Measurements from ENCODE around the gene SHISA3.
"Not testable (repeated sequence)": the region's sequence is repeated elsewhere in the genome, so short reads cannot be mapped to it uniquely, and the experiment has no call there.

Gene SHISA3

GRCh38 chr4:42396752-42397634 is at the start of gene SHISA3:
TSS of gene SHISA3 (plus strand) at chr4:42397488. CDS start at chr4:42398057, 569 bp downstream.
- DNase-seq, result peak; percentile 67

DNA sequence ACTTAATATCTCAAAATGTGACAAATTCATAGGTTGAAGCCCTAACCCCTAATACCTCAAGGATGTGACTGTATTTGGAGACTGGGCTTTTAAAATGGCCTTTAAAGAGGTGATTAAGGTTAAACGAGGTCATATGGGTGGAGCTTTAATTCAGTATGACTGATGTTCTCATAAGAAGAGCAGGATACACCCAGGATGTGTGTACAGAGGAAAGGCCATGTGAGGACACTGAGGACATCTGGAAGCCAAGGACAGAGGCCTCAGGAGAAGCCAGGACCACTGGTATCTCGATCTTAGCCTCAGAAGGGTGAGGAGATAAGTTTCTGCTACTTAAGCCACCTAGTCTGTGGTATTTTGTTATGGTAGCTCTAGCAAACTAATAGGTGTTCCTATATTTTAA is 49.0 kb upstream of the SHISA3 start:
- DNase-seq, result no peak

DNA sequence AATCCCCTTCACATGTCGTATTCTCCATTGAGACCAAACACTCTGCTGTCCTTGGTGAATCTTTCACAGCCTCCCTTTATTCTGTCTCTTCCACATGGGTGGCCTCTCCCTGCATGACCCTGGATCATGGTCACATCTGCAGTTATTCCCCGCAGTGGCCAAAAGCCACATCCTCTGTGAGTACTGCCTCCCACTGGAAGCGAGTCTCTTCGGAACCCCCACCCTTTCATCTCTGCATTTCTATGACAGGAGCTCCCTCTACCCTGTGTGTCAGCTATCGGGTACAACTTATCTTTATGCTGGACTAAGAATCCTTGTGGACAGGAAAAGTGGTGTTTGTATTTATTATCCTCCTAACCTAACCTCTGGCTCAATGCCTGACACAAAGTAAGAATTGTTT is 48.6 kb upstream of the SHISA3 start:
- no peak for DNase-seq

- no peak for DNase-seq
Observed at GRCh38 chr4:42350611-42351182, 46.6 kb upstream of the SHISA3 start.

GRCh38 chr4:42352049-42352448 is 45.2 kb upstream of the SHISA3 start:
- no peak for DNase-seq

DNA sequence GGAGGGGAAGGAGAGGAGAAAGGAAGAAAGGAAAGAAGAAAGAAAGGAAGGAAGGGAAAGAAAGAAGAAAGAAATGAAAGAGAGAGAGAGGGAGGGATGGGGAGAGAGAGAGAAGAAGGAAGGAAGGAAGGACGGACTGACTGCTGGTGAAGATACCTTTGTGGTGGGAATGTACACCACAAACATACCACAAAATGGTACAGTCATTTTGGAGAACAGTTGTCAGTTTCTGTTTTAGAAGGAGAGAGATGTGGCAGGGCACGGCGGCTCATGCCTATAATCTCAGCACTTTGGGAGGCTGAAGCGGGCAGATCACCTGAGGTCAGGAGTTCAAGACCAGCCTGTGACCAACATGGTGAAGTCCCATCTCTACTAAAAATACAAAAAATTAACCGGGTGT is 40.0 kb upstream of the SHISA3 start:
- no peak for DNase-seq

DNA sequence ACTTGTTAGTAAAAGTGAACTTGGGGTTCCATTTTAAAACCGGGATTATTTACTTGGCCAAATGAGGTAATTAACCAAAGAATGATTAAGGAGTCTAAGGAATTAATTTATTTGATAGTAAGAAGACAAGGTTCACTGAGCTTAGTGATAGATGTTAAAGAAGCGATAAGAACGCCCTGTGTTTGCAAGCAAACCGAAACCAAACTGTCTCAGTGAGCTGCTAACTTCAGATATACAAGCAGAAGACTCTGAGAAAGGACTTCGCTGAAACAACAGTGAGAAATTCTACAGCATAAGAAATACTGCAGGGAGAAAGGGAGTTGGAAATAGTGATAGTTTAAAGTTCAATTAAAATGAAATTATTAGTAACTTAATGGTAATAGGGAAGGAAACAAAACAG is 37.6 kb upstream of the SHISA3 start:
- no peak for DNase-seq

DNA sequence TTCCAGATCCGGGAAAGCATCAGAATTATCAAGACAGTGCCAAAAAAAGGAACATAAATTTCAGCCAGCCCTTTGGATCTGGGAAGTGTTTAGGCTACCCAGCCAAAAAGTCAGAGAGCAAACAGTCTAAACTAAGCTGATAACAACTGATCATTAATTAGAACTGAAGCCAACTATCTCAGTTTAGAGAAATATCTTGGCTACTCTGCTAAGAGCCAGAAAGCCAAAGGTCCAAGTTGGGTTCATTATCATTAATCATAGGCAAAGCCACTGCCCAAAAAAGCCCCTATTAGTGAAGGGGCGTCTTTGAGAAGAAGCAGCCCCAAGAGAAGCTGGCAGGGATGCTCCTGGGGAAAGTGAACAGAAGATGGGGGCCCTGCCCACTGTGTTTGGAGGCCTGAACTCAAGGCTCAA is 37.0 kb upstream of the SHISA3 start:
- DNase-seq, result no peak

DNA sequence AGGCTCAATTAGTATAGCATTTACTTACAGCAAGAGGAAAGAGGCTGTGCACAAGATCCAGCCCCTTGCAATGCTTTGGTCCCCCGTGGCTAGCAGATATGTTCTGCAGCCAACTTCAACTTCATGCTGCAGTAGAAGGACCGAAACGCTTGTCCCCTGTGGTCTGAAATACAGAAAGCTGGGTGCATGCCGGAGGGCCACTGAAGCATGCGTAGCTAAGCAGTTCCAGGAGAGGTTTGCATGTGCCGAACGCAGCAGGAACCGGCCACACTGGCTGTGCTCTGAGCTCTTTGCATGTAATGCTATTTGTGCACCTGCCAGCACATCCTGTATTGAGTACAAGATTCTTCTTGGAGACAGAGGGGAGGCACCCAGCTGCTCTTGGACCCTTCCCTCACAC is 35.8 kb upstream of the SHISA3 start:
- DNase-seq, result no peak

GRCh38 chr4:42362591-42362990 is 34.7 kb upstream of the SHISA3 start:
- DNase-seq, result no peak

- DNase-seq, result no peak
Observed at GRCh38 chr4:42363614-42364013, 33.7 kb upstream of the SHISA3 start.

DNA sequence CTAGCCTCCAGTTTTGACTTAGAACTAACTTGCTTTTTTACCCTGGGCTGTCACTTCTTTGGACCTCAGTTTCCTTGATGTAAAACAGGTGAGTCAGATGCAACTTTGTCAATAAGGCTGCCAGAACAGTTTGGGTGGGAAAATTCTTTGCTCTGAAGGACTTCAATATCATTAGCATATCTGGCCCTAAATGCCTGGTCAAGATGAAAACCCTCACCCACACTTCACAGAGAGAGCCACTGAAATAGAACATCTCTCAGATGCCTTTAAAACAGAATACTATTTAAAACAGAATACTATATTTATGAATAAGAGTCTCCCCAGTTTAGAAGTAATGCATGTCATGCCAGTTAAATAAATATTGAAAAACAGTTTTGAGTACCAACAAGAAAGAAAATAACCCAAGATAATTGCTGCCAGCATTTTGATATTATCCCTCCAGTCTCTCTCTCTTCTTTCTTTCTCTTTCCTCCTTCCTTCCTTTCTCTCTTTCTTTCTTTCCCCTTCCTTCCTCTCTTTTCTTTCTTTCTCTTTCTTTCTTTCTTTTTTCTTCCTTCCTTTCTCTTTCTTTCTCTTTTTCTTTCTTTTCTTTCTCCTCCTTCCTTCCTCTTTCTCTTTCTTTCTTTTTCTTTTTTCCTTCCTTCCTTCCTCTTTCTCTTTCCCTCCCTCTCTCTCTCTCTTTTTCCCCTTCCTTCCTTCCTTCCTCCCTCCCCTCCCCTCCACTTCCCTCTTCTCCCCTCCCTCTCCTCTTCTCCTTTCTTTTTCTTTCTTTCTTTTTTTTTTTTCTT is 32.8 kb upstream of the SHISA3 start:
- no peak for DNase-seq

DNA sequence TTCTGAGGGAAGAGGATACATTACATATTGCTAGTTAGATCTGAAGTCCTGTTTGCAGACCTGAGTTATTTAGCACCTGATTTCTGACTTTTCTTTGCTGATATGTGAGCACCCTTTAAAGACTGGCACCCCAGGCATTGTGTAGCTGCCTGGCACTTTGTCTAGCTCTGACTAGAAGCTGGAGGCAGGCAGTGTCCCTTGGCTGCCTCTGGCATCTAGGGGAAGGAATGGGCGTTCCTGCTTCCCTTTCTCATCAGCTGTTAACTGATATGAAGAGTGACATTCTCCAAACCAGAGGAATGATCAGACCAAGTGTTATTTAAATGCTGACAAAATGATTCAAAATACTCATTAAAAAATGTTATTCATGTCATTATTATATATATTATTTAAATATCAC is 30.3 kb upstream of the SHISA3 start:
- no peak for DNase-seq

DNA sequence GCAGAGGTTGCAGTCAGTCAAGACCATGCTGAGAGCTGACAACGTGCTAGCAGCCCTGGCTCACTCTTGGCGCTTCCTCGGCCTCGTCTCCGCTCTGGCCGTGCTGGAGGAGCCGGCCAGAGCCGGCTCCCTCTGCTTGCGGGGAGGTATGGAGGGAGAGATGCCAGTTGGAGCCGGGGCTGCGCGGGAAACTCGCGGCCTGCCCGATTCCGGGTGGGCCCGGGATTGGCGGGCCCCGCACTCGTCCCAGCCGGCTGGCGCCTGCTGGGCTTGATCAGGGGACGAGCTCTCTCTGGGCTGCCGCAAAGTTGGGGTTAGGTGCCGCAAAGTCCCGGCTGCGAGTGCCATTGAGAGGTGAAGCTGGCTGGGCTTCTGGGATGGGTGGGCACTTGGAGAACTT is 27.8 kb upstream of the SHISA3 start:
- DNase-seq, result no peak

DNA sequence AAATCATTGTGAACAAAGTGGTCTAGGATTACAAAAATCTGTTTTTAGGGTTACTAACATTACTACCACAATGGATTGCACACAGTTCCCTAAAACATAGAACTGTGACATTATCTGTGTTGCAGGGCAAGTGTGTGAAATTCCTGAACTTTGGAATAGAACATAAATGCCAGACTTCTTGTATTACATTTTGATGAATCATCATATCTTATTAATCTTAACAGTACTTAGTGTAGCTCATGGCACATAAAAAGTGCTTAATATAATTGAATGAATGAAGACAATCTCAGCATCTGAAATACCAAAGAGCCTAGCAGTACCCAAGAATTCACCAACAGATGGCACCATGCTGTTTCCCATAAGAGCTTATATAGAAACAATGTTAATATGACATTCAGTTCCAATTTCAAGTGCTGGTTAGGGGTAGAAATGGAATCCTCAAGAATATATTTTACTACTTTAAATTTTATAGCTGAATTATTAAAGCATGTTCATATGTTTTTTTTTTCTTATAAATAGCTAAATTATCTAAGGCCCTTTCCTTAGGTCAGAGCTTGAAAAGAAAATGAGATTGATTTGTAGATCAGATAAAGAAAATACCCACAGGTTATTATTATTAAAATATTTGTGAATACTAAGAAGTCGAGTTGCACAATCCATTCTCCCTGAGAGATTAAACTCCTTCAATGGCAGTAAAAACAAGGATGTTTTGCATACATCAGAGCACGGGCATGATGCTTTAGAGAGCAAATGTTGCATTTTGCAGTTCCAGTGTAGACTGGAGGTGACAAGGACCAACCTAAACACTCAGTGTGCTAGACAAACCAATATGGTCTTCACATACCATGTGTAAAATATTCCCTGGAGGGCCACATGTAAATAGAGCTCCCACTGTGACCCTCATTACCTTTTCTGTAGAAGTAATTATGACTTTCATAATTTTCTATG is 25.7 kb upstream of the SHISA3 start:
- peak; percentile 79 for DNase-seq

DNA sequence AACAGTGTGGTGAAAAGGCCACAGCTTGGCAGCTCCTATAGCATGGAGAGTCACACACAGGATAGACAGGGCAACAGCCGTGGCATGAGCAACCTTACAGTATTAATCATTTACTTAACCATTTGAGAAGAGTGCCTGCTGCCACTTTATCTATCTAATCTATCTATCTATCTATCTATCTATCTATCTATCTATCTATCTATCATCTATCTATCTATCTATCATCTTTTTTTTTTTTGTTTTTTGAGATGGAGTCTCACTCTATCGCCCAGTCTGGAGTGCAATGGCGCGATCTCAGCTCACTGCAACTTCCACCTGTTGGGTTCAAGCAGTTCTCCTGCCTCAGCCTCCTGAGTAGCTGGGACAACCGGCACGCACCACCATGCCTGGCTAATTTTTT is 25.0 kb upstream of the SHISA3 start:
- DNase-seq, result not testable (repeated sequence)

DNA sequence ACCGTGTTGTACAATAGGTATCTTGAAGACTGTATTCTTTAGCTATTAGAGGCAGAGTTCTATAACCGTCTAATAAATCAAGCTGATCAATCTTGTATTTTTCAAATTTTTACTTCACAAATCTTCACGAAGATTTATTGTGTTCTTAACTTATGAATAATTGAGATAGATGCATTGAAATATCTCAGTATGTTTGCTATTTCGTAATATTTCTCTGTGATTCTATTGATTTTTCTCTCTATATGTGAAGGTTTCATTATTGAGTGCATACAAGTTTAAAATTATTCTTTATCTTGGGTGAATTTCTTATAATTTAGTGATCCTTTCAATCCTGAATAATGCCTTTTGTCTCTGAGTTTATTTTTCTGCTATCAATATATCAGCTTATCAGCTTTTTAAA is 19.8 kb upstream of the SHISA3 start:
- DNase-seq, result no peak

DNA sequence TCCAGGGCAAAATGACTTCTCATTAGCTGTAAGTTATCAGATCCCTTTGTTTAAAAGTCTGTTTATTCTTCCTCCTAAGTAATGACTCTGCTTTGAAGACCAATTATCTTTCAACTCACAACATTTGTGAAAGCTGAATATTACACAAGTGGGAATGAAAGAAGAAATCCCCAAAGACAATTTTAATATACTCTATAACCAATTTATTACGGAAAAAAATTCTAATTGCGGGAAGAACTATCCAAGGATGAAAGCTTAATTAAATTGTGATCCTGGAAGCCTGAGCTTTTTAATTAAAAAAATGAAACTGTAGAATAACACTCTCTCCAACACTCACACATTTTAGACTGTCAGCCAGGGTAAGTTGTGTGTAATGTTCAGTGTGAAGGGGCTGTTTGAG is 15.6 kb upstream of the SHISA3 start:
- no peak for DNase-seq

GRCh38 chr4:42385516-42385915 is 11.8 kb upstream of the SHISA3 start:
- DNase-seq, result no peak

- DNase-seq, result peak; percentile 12
Observed at GRCh38 chr4:42390622-42391354, 6.5 kb upstream of the SHISA3 start.

DNA sequence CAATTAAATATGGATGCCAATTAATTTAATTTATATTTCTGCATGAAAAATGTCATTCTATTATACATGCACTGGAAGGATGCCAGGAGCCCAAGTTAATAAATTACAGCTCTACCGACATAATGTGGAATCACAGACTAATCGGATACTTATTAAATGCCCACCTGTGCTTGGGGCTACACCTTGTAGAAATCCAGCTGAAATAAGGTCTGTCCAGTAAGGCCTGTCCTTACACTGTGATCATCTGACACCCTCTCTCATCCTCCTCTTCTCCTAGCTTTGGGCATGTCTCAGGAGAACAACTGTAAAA is 6.0 kb upstream of the SHISA3 start:
- peak; percentile 15 for DNase-seq

DNA sequence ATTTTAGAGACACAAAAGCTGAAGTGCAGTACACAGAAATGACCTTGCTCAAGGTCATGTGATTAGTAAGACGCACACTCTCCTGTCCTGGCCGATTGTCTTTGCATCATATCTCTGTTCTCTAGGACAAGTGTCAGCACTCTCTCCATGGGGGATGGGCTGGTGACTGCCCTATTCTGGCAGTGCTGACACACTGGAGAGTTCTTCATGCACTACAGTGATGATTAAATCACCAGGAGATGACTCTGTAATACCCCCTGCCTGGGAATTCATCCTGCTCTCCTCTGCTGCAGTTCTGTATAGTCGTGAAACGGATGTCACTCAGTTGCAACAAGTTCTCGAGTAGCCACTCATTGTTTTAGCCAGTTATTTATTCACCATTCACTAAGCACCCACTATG is 5.3 kb upstream of the SHISA3 start:
- DNase-seq, result peak; percentile 41
